ENCODE measurements around the gene PRG2. TPM values are rescaled to one million over a fixed set of nuclear protein-coding genes. Genes with fewer than 3 reads are reported as not detected.

Gene PRG2
- total RNA-seq, 2 donors from 2014 or later = 0.54 TPM; not detected in 1

DNA sequence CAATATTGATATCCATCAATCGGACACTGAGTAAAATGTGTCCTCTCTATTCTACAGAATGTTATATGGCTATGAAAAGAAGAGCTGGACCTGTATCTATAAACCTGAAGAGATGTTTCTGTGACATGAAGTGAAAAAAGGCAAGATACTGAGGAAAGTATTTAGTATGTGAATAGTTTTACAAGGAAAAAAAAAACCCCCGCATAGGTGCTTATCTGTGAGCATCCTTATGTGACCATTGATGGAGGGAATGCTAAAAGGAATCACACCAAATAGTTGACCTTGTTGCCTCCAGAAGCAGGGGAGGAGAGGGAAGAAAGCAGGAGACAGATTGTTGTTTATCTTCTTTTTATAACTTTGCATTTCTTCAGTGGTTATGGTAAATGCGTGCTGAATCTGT, 661 bp upstream of the PRG2 start:
- Histone ChIP-seq H3K36me3 (no peaks in the 10 kb centered on the region), H3K27ac (no peak overlapping the region), H3K4me1 (ENCODE audit: control insufficient read depth in 1 of 2, low read depth in 2 of 2) (no peaks in the 10 kb centered on the region), H3K4me3 (no peak overlapping the region), H3K9me3 (no peaks in the 10 kb centered on the region), H3K27me3 (replicated peaks; ENCODE audit: insufficient read depth) (no peaks in the 10 kb centered on the region)
- TF ChIP-seq, protein P1, sequence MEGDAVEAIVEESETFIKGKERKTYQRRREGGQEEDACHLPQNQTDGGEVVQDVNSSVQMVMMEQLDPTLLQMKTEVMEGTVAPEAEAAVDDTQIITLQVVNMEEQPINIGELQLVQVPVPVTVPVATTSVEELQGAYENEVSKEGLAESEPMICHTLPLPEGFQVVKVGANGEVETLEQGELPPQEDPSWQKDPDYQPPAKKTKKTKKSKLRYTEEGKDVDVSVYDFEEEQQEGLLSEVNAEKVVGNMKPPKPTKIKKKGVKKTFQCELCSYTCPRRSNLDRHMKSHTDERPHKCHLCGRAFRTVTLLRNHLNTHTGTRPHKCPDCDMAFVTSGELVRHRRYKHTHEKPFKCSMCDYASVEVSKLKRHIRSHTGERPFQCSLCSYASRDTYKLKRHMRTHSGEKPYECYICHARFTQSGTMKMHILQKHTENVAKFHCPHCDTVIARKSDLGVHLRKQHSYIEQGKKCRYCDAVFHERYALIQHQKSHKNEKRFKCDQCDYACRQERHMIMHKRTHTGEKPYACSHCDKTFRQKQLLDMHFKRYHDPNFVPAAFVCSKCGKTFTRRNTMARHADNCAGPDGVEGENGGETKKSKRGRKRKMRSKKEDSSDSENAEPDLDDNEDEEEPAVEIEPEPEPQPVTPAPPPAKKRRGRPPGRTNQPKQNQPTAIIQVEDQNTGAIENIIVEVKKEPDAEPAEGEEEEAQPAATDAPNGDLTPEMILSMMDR (IDR thresholded peaks at IDR 0.05) = no peak
- ATAC-seq (ENCODE audit: insufficient number of reproducible peaks, low FRiP score, low read depth) = no peak
- DNase-seq (ENCODE audit: low spot score) = no peak

GRCh38 chr11:57387289-57388030, 3.0 kb downstream of the PRG2 start:
- DNase-seq (ENCODE audit: low spot score) (no peak), ATAC-seq (ENCODE audit: insufficient number of reproducible peaks, low FRiP score, low read depth) (no peak)
- no peaks in the 10 kb centered on the region for H3K27me3 ChIP-seq (replicated peaks; ENCODE audit: insufficient read depth)
- TF ChIP-seq, protein P1 (IDR thresholded peaks at IDR 0.05) = no peak
- H3K36me3 ChIP-seq = no peaks in the 10 kb centered on the region
- H3K9me3 ChIP-seq = no peaks in the 10 kb centered on the region
- H3K4me1 ChIP-seq (ENCODE audit: control insufficient read depth in 1 of 2, low read depth in 2 of 2) = no peaks in the 10 kb centered on the region
- H3K27ac ChIP-seq = no peak overlapping the region
- no peak overlapping the region for H3K4me3 ChIP-seq

GRCh38 chr11:57386178-57386940, 4.1 kb downstream of the PRG2 start:
- H3K36me3 ChIP-seq = no peaks in the 10 kb centered on the region
- no peaks in the 10 kb centered on the region for H3K27me3 ChIP-seq (replicated peaks; ENCODE audit: insufficient read depth)
- no peak for ATAC-seq (ENCODE audit: insufficient number of reproducible peaks, low FRiP score, low read depth)
- DNase-seq (ENCODE audit: low spot score) = no peak
- no peaks in the 10 kb centered on the region for H3K4me1 ChIP-seq (ENCODE audit: control insufficient read depth in 1 of 2, low read depth in 2 of 2)
- H3K9me3 ChIP-seq = no peaks in the 10 kb centered on the region
- H3K27ac ChIP-seq = no peak overlapping the region
- TF ChIP-seq, protein P1 (IDR thresholded peaks at IDR 0.05) = no peak
- no peak overlapping the region for H3K4me3 ChIP-seq

GRCh38 chr11:57380975-57381374, 9.5 kb downstream of the PRG2 start, which contains the start of gene PRG3:
TSS of gene PRG3 (minus strand) at chr11:57381150. CDS start at chr11:57380708, 442 bp downstream.
- TF ChIP-seq, protein P1 (IDR thresholded peaks at IDR 0.05) = no peak
- ATAC-seq (ENCODE audit: insufficient number of reproducible peaks, low FRiP score, low read depth) (no peak), DNase-seq (ENCODE audit: low spot score) (no peak)
- no peaks in the 10 kb centered on the region for H3K9me3 ChIP-seq
- no peaks in the 10 kb centered on the region for H3K4me1 ChIP-seq (ENCODE audit: control insufficient read depth in 1 of 2, low read depth in 2 of 2)
- H3K27me3 ChIP-seq (replicated peaks; ENCODE audit: insufficient read depth) = no peaks in the 10 kb centered on the region
- no peak within 1 kb of the TSS for H3K4me3 ChIP-seq
- no peak within 1 kb of the TSS for H3K27ac ChIP-seq
- no peaks in the 10 kb centered on the region for H3K36me3 ChIP-seq

GRCh38 chr11:57379732-57380131, 10.7 kb downstream of the PRG2 start:
- no peak for ATAC-seq (ENCODE audit: insufficient number of reproducible peaks, low FRiP score, low read depth)
- H3K27me3 ChIP-seq (replicated peaks; ENCODE audit: insufficient read depth) = no peaks in the 10 kb centered on the region

More at GRCh38 chr11:57379732-57380131, 10.7 kb downstream of the PRG2 start:
- Histone ChIP-seq H3K27ac (no peak overlapping the region), H3K4me1 (ENCODE audit: control insufficient read depth in 1 of 2, low read depth in 2 of 2) (no peaks in the 10 kb centered on the region), H3K9me3 (no peaks in the 10 kb centered on the region), H3K4me3 (no peak overlapping the region), H3K36me3 (no peaks in the 10 kb centered on the region)
- TF ChIP-seq, protein P1 (IDR thresholded peaks at IDR 0.05) = no peak
- no peak for DNase-seq (ENCODE audit: low spot score)

Measured in thoracic aorta (tissue), 2 donors.